ENCODE results near the gene TPM4.

Gene TPM4

DNA sequence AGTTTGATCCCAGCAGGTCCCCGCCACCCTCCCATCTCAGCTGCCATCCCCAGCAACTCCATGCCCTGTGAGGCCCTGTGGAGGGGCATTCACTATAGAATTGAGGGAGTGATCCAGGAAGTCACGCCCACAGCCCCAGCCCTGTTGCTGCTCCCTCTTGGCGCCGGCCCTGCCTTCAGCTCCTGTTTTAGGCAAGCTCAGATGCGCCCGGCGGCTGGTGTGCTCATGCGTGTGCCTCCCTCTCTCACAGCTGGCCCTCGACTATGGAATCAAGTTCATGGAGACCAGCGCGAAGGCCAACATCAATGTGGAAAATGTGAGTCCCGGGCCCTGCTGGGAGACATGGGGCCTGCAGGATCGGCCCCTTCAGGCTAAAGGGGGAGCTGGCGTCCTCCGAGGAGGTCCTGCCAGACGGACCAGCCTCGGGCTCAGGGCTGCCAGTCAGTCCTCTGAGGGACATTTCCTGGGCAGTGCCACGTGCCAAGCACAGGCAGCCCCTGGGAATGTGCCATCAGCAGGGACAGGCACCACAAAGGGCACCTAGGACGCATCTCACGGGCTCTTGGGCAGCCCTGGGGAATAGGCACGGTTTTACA, 51.6 kb downstream of the TPM4 start:
- DNase-seq (ENCODE audit: low spot score), result no peak

DNA sequence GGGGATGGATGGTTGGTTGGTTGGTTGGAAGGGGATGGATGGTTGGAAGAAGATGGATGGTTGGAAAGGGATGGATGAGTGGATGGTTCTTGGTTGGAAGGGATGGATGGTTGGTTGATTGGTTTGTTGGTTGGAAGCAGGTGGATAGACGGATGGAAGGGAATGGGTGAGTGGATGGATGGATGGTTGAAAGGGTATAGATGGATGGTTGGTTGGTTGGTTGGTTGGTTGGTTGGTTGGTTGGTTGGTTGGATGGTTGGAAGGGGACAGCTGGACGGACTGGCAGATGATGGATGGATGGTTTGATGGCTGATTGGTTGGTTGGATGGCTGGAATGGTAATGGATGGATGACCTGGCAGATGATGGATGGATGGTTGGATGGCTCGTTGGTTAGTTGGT, 55.4 kb downstream of the TPM4 start:
- DNase-seq (ENCODE audit: low spot score), result no peak

- DNase-seq (ENCODE audit: low spot score), result no peak
Observed at GRCh38 chr19:16133818-16134217, 57.5 kb downstream of the TPM4 start.

GRCh38 chr19:16134510-16134909, 58.2 kb downstream of the TPM4 start:
- DNase-seq (ENCODE audit: low spot score), result no peak

DNA sequence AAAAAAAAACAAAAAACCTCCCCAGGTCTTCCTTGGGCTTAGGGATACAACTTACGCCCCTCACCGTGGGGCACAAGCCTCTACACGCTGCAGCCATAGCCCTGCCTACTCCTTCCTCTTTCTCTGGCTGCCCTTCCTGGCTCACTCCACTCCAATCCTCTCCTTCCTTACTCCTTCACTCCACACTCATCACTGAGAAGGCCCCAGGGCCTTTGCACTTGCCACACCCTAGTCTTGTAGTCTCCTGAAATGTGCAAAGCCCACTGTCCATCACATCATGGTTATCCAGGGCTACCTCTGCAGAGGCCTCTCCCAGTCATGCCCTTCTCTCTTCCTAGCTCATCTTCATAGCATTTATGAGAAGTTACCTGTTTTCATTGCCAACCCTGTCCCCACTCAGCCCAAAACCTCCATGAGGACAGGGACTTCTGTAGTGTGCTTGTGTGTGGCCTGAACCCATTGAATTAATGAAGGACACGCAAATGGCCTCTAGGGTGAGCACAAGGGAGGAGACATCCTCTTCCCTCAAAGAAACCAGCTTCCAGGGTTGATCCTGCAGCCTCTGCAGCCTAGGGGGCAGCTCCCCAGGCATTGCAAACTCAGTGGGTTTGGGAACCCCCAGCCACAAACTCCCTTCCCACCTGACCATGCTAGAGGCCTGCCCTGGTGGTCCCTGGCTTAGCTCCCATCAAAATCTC, 59.3 kb downstream of the TPM4 start:
- no peak for DNase-seq (ENCODE audit: low spot score)

DNA sequence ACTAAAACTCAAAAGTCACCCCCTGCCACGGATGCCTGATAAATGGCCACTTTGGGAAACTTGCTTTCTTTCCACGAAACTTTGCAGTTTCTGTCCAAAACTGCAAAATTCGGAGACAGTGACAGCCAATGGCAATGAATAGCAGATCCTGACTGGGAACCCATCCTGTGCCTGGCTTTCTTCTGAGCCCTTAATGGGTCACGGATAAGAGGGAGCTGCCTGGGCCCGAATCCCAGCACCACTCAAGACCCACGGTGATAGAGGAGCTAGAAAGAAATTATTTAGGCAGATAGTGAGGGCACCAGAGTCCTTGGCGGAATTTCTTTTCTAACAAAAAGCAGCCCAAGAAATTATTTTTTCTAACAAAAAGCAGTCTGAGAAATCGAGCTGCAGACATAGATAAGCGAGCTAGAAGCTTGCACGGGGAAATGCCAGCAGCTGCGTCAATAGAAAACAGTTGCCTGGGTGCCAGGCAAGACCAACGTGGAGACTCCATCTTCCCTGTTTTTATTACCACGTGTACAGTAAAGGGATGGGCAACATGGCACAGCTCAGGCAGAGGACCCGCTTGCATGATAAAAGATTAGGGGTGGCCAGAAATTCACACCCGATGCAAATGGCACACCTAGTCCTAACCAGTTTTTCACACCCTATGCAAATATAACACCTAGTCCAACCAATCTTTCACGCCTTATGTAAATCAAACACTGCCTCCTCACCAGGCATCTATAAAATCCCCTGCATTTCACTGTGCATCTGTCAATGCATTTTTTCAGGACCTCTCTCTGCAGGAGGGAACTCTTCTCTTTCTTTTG, 60.1 kb downstream of the TPM4 start:
- DNase-seq (ENCODE audit: low spot score), result peak; percentile 69

- no peak for DNase-seq (ENCODE audit: low spot score)
Observed at GRCh38 chr19:16139752-16140151, 63.5 kb downstream of the TPM4 start.

- peak; percentile 93 for DNase-seq (ENCODE audit: low spot score)
Observed at GRCh38 chr19:16141043-16141442, 64.7 kb downstream of the TPM4 start.

DNA sequence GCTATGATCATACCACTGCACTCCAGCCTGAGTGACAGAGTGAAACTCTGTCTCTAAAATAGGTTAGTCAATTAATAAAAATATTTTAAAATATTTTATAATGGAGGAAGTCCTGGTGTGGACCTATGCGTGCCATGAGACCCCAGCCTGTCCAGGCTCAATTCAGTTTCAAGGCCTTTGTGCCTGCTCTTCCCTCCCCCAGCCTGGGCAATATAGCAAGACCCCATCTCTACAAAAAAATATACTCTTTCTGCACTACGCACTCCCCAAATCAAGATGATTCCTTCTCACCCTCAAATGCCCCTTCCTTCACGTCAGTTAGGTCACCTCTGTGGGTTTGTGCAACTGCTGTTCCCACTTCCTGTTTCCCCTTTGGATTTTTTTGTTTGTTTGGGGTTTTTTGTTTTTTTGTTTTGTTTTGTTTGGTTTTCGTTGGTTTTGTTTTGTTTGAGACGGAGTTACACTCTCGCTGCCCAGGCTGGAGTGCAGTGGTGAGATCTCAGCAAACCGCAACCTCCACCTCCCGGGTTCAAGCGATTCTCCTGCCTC, 65.8 kb downstream of the TPM4 start:
- DNase-seq (ENCODE audit: low spot score), result no peak

- DNase-seq (ENCODE audit: low spot score), result peak; percentile 97
Observed at GRCh38 chr19:16143399-16144215, 67.3 kb downstream of the TPM4 start, which contains the start of gene HSH2D. Gene HSH2D (plus strand): TSS chr19:16143685. CDS start chr19:16148751, 5,066 bp downstream.

GRCh38 chr19:16144216-16144581, 67.9 kb downstream of the TPM4 start:
- DNase-seq (ENCODE audit: low spot score), result no peak

- no peak for DNase-seq (ENCODE audit: low spot score)
Observed at GRCh38 chr19:16146112-16146511, 69.8 kb downstream of the TPM4 start.

DNA sequence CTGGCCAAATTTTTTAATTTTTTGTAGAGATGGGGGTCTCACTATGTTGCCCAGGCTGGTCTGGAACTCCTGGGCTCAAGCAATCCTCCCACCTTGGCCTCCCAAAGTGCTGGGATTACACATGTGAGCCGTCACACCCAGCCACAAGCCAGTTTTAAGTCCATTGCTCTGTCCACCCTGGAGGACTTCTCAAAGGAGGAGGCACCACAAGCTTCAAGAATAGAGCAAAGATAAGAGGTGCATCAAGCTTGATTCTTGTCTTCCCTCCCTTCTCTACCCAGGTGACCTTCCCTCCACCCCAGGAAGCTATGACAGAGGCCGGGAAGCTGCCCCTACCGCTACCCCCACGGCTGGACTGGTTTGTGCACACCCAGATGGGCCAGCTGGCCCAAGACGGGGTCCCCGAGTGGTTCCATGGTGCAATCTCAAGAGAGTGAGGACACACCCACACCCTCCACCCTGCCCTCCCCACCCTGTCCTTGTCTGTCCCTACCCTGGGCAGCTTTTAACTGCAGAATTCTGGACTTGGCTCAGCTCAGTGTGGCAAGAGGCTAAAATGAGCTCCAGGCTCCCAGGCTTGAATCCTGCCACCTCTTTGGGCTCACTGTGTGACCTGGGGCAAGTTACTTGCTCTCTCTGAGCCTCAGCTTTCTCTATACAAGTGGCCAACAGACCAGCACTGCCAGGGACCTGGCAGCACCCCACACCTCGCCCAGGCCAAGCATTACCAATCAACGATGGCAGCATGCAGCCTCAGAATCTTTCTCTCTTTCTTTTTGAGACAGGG, 72.3 kb downstream of the TPM4 start:
- no peak for DNase-seq (ENCODE audit: low spot score)

Measured in NAMALWA (cell line).